ENCODE measurements around the gene TRPM3. TPM values are rescaled to one million over a fixed set of nuclear protein-coding genes. Genes with fewer than 3 reads are reported as not detected.

Gene TRPM3
- total RNA-seq, 4 donors from 2014 or later: 2.4 to 11.1 (median 5.6) TPM

DNA sequence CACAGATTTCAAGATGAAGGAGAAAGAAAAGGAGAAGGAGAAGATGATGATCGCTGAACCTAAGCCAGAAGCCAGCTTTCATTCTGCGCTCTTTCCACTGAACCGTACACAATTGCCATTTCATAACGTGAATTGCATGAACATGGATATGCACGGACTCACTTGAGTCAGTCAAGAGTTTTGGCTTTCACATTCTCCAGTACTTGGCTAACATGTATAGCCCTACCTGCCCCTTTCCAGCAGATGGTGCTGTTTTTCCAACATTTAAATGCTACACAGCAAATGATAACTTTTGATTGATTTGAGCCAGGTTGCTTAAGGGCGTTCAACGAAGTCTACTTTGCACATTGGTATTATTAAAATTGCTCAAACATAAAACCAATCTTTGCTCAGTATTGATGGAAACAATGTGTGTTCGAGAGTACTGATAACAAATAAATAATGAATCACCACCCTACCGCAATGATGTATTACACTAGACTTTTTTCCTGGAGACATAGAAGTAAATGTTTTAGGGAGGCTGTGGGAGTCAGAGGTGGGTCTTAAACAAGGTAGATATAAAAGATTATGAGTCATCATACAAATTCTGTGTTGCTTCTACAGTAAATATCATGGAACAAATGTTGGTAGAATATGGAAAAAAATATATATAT is 196.4 kb downstream of the TRPM3 start:
- DNase-seq: peak; percentile 53 to 56
- Histone ChIP-seq H3K27me3 (no peaks in the 10 kb centered on the region), H3K4me3 (replicated peaks in 1 of 3) (no peak overlapping the region), H3K27ac (no peak overlapping the region), H3K9me3 (no peaks in the 10 kb centered on the region), H3K36me3 (no peaks in the 10 kb centered on the region), H3K4me1 (no peaks in the 10 kb centered on the region)
- TF ChIP-seq, protein P1, sequence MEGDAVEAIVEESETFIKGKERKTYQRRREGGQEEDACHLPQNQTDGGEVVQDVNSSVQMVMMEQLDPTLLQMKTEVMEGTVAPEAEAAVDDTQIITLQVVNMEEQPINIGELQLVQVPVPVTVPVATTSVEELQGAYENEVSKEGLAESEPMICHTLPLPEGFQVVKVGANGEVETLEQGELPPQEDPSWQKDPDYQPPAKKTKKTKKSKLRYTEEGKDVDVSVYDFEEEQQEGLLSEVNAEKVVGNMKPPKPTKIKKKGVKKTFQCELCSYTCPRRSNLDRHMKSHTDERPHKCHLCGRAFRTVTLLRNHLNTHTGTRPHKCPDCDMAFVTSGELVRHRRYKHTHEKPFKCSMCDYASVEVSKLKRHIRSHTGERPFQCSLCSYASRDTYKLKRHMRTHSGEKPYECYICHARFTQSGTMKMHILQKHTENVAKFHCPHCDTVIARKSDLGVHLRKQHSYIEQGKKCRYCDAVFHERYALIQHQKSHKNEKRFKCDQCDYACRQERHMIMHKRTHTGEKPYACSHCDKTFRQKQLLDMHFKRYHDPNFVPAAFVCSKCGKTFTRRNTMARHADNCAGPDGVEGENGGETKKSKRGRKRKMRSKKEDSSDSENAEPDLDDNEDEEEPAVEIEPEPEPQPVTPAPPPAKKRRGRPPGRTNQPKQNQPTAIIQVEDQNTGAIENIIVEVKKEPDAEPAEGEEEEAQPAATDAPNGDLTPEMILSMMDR (IDR thresholded peaks at IDR 0.05): peak; percentile 43 to 95 (median 82)
- no peak for TF ChIP-seq POLR2A (IDR thresholded peaks at IDR 0.05)
- WGBS, 2 donors: 6 to 8% methylated on average over 9 of the region's 9 CpGs
- intact Hi-C loops (cut with DNase I): loop anchor here (5.0 to 10.0 kb wide), 3 partner anchors 77 to 320 kb away; no protein-coding TSS in a partner anchor

DNA sequence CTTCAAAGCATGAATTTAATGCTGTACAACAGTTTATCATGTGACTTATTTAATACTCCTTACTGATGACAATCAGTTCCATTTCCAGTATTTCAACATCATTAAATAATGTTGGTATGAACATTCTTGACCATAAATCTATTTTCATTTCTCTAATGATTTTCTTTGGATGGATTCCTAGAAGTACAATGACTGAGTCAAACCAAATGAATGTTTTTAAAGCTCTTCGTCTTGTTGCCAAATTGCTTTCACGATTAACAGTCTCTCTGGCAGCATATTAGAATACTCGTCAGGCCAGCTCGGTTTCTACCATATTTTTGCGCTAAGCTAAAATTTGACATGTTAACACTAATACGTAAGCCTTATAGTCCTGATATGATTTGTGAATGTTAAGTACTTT is 197.0 kb downstream of the TRPM3 start:
- Histone ChIP-seq H3K36me3 (no peaks in the 10 kb centered on the region), H3K4me1 (no peaks in the 10 kb centered on the region), H3K27ac (no peak overlapping the region), H3K9me3 (no peaks in the 10 kb centered on the region), H3K27me3 (no peaks in the 10 kb centered on the region), H3K4me3 (replicated peaks in 1 of 3) (no peak overlapping the region)
- TF ChIP-seq POLR2A (IDR thresholded peaks at IDR 0.05): no peak
- TF ChIP-seq, protein P1 (IDR thresholded peaks at IDR 0.05): no peak
- DNase-seq: no peak
- intact Hi-C loops (cut with DNase I): loop anchor here (10.0 kb wide), 2 partner anchors 280 to 320 kb away; no protein-coding TSS in a partner anchor
- WGBS, 2 donors: 66 to 67% methylated on average over 6 of the region's 6 CpGs

DNA sequence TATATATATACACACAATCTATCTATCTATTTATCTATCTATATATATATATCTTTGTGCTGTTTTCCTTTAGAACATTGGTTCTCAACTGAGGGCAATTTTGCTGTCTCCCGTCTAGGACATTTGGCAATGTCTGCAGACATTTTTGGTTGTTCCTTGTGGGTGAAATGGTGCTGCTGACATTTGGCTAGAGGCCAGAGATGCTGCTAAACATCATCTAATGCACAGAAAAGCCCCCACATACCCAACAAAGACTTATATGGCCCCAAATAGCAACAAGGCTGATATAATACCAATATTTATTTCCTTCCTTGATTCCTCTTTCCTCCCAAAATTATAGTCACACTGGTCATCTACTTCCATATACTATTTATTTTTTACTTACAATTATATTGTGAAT is 197.5 kb downstream of the TRPM3 start:
- Histone ChIP-seq H3K36me3 (no peaks in the 10 kb centered on the region), H3K4me3 (replicated peaks in 1 of 3) (no peak overlapping the region), H3K27ac (no peak overlapping the region), H3K9me3 (no peaks in the 10 kb centered on the region), H3K27me3 (no peaks in the 10 kb centered on the region), H3K4me1 (no peaks in the 10 kb centered on the region)
- WGBS, 2 donors: 67 to 78% methylated on average over 1 of the region's 1 CpG
- TF ChIP-seq, protein P1 (IDR thresholded peaks at IDR 0.05): no peak
- TF ChIP-seq POLR2A (IDR thresholded peaks at IDR 0.05): no peak
- no peak for DNase-seq
- intact Hi-C loops (cut with DNase I): loop anchor here (10.0 kb wide), 2 partner anchors 279 to 321 kb away; no protein-coding TSS in a partner anchor

DNA sequence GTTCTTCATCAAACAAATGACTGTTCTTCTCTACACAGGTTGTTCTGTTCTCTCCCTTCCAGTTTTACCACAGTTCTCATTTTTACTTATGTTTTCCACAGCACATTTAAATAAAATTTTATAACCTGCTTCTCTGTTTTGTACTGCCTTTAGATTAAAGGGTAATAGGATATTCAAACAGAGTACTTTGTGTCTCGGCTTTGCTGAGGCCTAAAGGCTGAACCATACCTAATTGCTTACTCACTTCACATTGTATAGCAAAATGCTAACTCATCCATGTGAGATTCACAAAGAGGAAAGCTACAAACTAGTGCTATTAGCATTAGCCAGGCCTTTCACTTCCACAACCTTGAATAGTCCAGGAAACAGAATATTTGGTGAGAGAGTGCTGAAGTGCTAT is 200.3 kb downstream of the TRPM3 start:
- Histone ChIP-seq H3K4me1 (no peaks in the 10 kb centered on the region), H3K9me3 (no peaks in the 10 kb centered on the region), H3K4me3 (replicated peaks in 1 of 3) (no peak overlapping the region), H3K36me3 (no peaks in the 10 kb centered on the region), H3K27ac (no peak overlapping the region), H3K27me3 (no peaks in the 10 kb centered on the region)
- WGBS, 2 donors: 94 to 100% methylated on average over 1 of the region's 1 CpG
- DNase-seq: no peak
- TF ChIP-seq, protein P1 (IDR thresholded peaks at IDR 0.05): no peak
- TF ChIP-seq POLR2A (IDR thresholded peaks at IDR 0.05): no peak
- intact Hi-C loops (cut with DNase I): loop anchor here (10.0 kb wide), 2 partner anchors 276 to 324 kb away; no protein-coding TSS in a partner anchor

DNA sequence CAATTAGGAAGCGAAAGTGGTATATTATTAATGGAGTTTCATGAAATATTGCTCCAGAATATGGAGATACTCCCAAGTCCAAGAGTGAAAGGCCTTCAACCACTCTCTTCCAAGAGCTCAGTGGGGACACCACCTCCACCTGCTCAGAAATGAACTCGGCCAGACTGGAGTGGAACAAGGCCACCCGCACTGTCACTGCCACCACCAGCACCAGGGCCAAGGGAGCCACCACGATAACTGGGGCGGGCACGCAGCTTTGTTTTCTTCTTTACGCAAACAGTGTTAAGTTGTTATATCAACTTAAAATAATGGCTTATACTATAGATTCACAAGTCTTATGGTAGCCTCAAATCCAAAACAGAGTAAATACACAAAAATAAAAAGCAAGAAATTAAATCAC is 204.1 kb downstream of the TRPM3 start:
- Histone ChIP-seq H3K27me3 (no peaks in the 10 kb centered on the region), H3K27ac (no peak overlapping the region), H3K36me3 (no peaks in the 10 kb centered on the region), H3K9me3 (no peaks in the 10 kb centered on the region), H3K4me3 (replicated peaks in 1 of 3) (no peak overlapping the region), H3K4me1 (no peaks in the 10 kb centered on the region)
- no peak for DNase-seq
- intact Hi-C loops (cut with DNase I): no loop called here
- TF ChIP-seq POLR2A (IDR thresholded peaks at IDR 0.05): no peak
- TF ChIP-seq, protein P1 (IDR thresholded peaks at IDR 0.05): no peak
- 95 to 96% methylated on average over 7 of the region's 7 CpGs for WGBS, 2 donors
